GM18951 (cell line): ENCODE results near the gene CSAD.
A peak's percentile ranks its signal among the peaks of the same experiment; 100 is the strongest.

ENCODE experiments used
- POLR2A ChIP-seq: IDR thresholded peaks from 4 replicates; pipeline ENCODE4 v1.6.1; 2011; ENCODE audit warnings: mild to moderate bottlenecking; ENCODE audit not compliant: insufficient read length, insufficient read depth; ENCODE audit errors: extremely low read depth
- in situ Hi-C: fragments of 300-500 bp; cut with MboI; formaldehyde crosslinking; loops from one replicate; pipeline ENCODE4 v1.12.0; 2022; ENCODE audit warnings: low sequenced_read_pairs, mixed read lengths, inconsistent platforms; ENCODE audit not compliant: unreplicated experiment

CSAD gene

GRCh38 chr12:53201639-53202038 lies 20.9 kb upstream of the CSAD start:
- in situ Hi-C loops = no loop called here

GRCh38 chr12:53201177-53201541 lies 20.4 kb upstream of the CSAD start:
- TF ChIP-seq POLR2A = no peak
- in situ Hi-C loops = no loop called here

More at GRCh38 chr12:53201639-53202038, 20.9 kb upstream of the CSAD start:
- no peak for TF ChIP-seq POLR2A

- no peak for TF ChIP-seq POLR2A
- in situ Hi-C loops = no loop called here
Observed at GRCh38 chr12:53200458-53201176, 19.9 kb upstream of the CSAD start.

- TF ChIP-seq POLR2A = no peak
- in situ Hi-C loops = no loop called here
Observed at GRCh38 chr12:53200107-53200457, 19.4 kb upstream of the CSAD start.

GRCh38 chr12:53199700-53200099 lies 19.0 kb upstream of the CSAD start:
- in situ Hi-C loops = no loop called here
- TF ChIP-seq POLR2A = no peak

GRCh38 chr12:53198486-53199110 lies 17.9 kb upstream of the CSAD start:
- in situ Hi-C loops = no loop called here
- no peak for TF ChIP-seq POLR2A

GRCh38 chr12:53197011-53197640 lies 16.4 kb upstream of the CSAD start:
- in situ Hi-C loops = no loop called here
- peak; percentile 5 for TF ChIP-seq POLR2A

GRCh38 chr12:53196486-53196885 lies 15.8 kb upstream of the CSAD start:
- no peak for TF ChIP-seq POLR2A
- in situ Hi-C loops = no loop called here

- no peak for TF ChIP-seq POLR2A
- in situ Hi-C loops = no loop called here
Observed at GRCh38 chr12:53195516-53196420, 15.0 kb upstream of the CSAD start.

- no peak for TF ChIP-seq POLR2A
- in situ Hi-C loops = no loop called here
Observed at GRCh38 chr12:53194973-53195372, 14.2 kb upstream of the CSAD start.

GRCh38 chr12:53193985-53194716 lies 13.4 kb upstream of the CSAD start:
- no peak for TF ChIP-seq POLR2A
- in situ Hi-C loops = no loop called here

GRCh38 chr12:53193040-53193439 lies 12.3 kb upstream of the CSAD start:
- in situ Hi-C loops = no loop called here
- no peak for TF ChIP-seq POLR2A
